T-helper 1 cell treated with Interleukin-12 subunit alpha and Interleukin-12 subunit beta and Interleukin-4 antibody, amounts not matched to agents 30 ng/mL and 1 ng/mL, for 36 hours (primary cell): Measurements from ENCODE around the gene IL1RL2. TPM values are rescaled to one million over a fixed set of nuclear protein-coding genes. Genes with fewer than 3 reads are reported as not detected.

ENCODE experiments used
- total RNA-seq: library from RNA; stranded (reverse); gene quantifications from 2 replicates; pipeline ENCODE4 v1.2.3, GENCODE V29; 2022

The IL1RL2 gene
- total RNA-seq, 1 donor from 2014 or later, result not detected

Other genes with a start within 250 kb of the IL1RL2 start
- 1.0 and 1.4 TPM in 2 replicates for gene IL1R2, start 195.1 kb upstream of the IL1RL2 start, total RNA-seq
- gene IL1R1, start 44.3 kb upstream of the IL1RL2 start, total RNA-seq, result 0.22 and 0.39 TPM in 2 replicates
- 16.0 and 16.2 TPM in 2 replicates for gene IL1RL1, start 124.5 kb downstream of the IL1RL2 start, total RNA-seq
- 83.8 and 83.9 TPM in 2 replicates for gene IL18R1, start 168.8 kb downstream of the IL1RL2 start, total RNA-seq
- gene IL18RAP, start 236.1 kb downstream of the IL1RL2 start, total RNA-seq, result 40.3 and 43.4 TPM in 2 replicates